ENCODE measurements around the gene NCBP3. TPM values are rescaled to one million over a fixed set of nuclear protein-coding genes. Genes with fewer than 3 reads are reported as not detected.

The NCBP3 gene
- total RNA-seq, 1 experiment from 2014 or later: 32.8 TPM

- Histone ChIP-seq H3K9me3 (no peaks in the 10 kb centered on the region), H3K36me3 (ENCODE audit: control insufficient read depth, insufficient read depth, low read length) (no peaks in the 10 kb centered on the region), H3K4me1 (no peaks in the 10 kb centered on the region), H3K27me3 (replicated peaks; ENCODE audit: control insufficient read depth, insufficient read depth, low read length) (no peaks in the 10 kb centered on the region), H3K4me3 (ENCODE audit: low read depth, low read length) (no peak overlapping the region)
- intact Hi-C loops (cut with micrococcal nuclease; ENCODE audit: unreplicated experiment): no loop called here
- ChIA-PET POLR2A (no interaction called here), CTCF (interaction anchor here (1.1 kb wide), 1 partner anchor 61 kb away, joined by 6 read pairs; no protein-coding TSS in a partner anchor)
- no peak for TF ChIP-seq CTCF (IDR thresholded peaks at IDR 0.05; ENCODE audit: insufficient read depth in 1 of 2, low read depth in 1 of 2, low read length in 1 of 2, severe bottlenecking in 1 of 2, unreplicated experiment in 1 of 2)
- Mint-ChIP-seq H3K27me3 (ENCODE audit: insufficient read depth, unreplicated experiment) (no peaks in the 10 kb centered on the region), H3K4me1 (ENCODE audit: low read depth, unreplicated experiment) (no peaks in the 10 kb centered on the region), H3K27ac (ENCODE audit: unreplicated experiment) (no peak overlapping the region), H3K9me3 (ENCODE audit: unreplicated experiment) (no peaks in the 10 kb centered on the region), H3K4me3 (ENCODE audit: unreplicated experiment) (no peak overlapping the region), H3K36me3 (ENCODE audit: insufficient read depth, unreplicated experiment) (peaks cover 5% of the 10 kb centered on the region)
- BruUV-seq (replicated peaks): no TSS peak
- DNase-seq: no peak
Observed at GRCh38 chr17:3798273-3799180, 47.5 kb downstream of the NCBP3 start.

- POLR2A ChIA-PET: no interaction called here
- H3K27me3 ChIP-seq (replicated peaks; ENCODE audit: control insufficient read depth, insufficient read depth, low read length): no peaks in the 10 kb centered on the region
- H3K27ac Mint-ChIP-seq (ENCODE audit: unreplicated experiment): no peak overlapping the region
- H3K4me1 Mint-ChIP-seq (ENCODE audit: low read depth, unreplicated experiment): no peaks in the 10 kb centered on the region
- CTCF ChIA-PET: no interaction called here
- no peak for TF ChIP-seq CTCF (IDR thresholded peaks at IDR 0.05; ENCODE audit: insufficient read depth in 1 of 2, low read depth in 1 of 2, low read length in 1 of 2, severe bottlenecking in 1 of 2, unreplicated experiment in 1 of 2)
- H3K4me3 ChIP-seq (ENCODE audit: low read depth, low read length): no peak overlapping the region
- no peak for DNase-seq
- no peaks in the 10 kb centered on the region for H3K9me3 ChIP-seq
- no peaks in the 10 kb centered on the region for H3K4me1 ChIP-seq
- no peak overlapping the region for H3K4me3 Mint-ChIP-seq (ENCODE audit: unreplicated experiment)
- H3K36me3 Mint-ChIP-seq (ENCODE audit: insufficient read depth, unreplicated experiment): no peaks in the 10 kb centered on the region
- intact Hi-C loops (cut with micrococcal nuclease; ENCODE audit: unreplicated experiment): no loop called here
- no TSS peak for BruUV-seq (replicated peaks)
- no peaks in the 10 kb centered on the region for H3K27me3 Mint-ChIP-seq (ENCODE audit: insufficient read depth, unreplicated experiment)
- no peaks in the 10 kb centered on the region for H3K36me3 ChIP-seq (ENCODE audit: control insufficient read depth, insufficient read depth, low read length)
- H3K9me3 Mint-ChIP-seq (ENCODE audit: unreplicated experiment): no peaks in the 10 kb centered on the region
Observed at GRCh38 chr17:3796822-3797170, 49.2 kb downstream of the NCBP3 start.

GRCh38 chr17:3796110-3796821 is 49.8 kb downstream of the NCBP3 start:
- H3K4me3 Mint-ChIP-seq (ENCODE audit: unreplicated experiment): no peak overlapping the region
- Histone ChIP-seq H3K27me3 (replicated peaks; ENCODE audit: control insufficient read depth, insufficient read depth, low read length) (no peaks in the 10 kb centered on the region), H3K4me1 (no peaks in the 10 kb centered on the region), H3K4me3 (ENCODE audit: low read depth, low read length) (no peak overlapping the region), H3K36me3 (ENCODE audit: control insufficient read depth, insufficient read depth, low read length) (no peaks in the 10 kb centered on the region), H3K9me3 (no peaks in the 10 kb centered on the region)
- TF ChIP-seq CTCF (IDR thresholded peaks at IDR 0.05; ENCODE audit: insufficient read depth in 1 of 2, low read depth in 1 of 2, low read length in 1 of 2, severe bottlenecking in 1 of 2, unreplicated experiment in 1 of 2): no peak
- H3K36me3 Mint-ChIP-seq (ENCODE audit: insufficient read depth, unreplicated experiment): no peaks in the 10 kb centered on the region
- no TSS peak for BruUV-seq (replicated peaks)
- DNase-seq: no peak
- H3K4me1 Mint-ChIP-seq (ENCODE audit: low read depth, unreplicated experiment): no peaks in the 10 kb centered on the region
- H3K27ac Mint-ChIP-seq (ENCODE audit: unreplicated experiment): no peak overlapping the region
- intact Hi-C loops (cut with micrococcal nuclease; ENCODE audit: unreplicated experiment): no loop called here
- no peaks in the 10 kb centered on the region for H3K27me3 Mint-ChIP-seq (ENCODE audit: insufficient read depth, unreplicated experiment)
- CTCF ChIA-PET: interaction anchor here (0.6 kb wide), 1 partner anchor 57 kb away, joined by 3 read pairs; no protein-coding TSS in a partner anchor
- POLR2A ChIA-PET: no interaction called here
- no peaks in the 10 kb centered on the region for H3K9me3 Mint-ChIP-seq (ENCODE audit: unreplicated experiment)

All from Caco-2 (cell line).